Right renal cortex interstitium (tissue), 3 donors: ENCODE measurements around the gene DOCK11. TPM values are rescaled to one million over a fixed set of nuclear protein-coding genes. Genes with fewer than 3 reads are reported as not detected.

ENCODE experiments used
- DNase-seq, 3 donors: peaks; one replicate each; pipeline ENCODE4 v3.0.0-alpha.2; 2013; ENCODE audit warnings: low read depth in 3 of 3, low spot score in 2 of 3
- polyA plus RNA-seq, 3 donors: library from polyadenylated mRNA; unstranded; fragments of 120-200 nt; gene quantifications; one replicate each; pipeline ENCODE4 v1.2.1, GENCODE V29; 2013; ENCODE audit not compliant: insufficient read length in 3 of 3

Gene DOCK11
- polyA plus RNA-seq, 3 donors = 19.9 to 24.6 (median 20.9) TPM

- no peak for DNase-seq
Observed at GRCh38 chrX:118526149-118526548, 30.5 kb downstream of the DOCK11 start.

GRCh38 chrX:118528071-118528737, 32.6 kb downstream of the DOCK11 start:
- no peak for DNase-seq

- no peak for DNase-seq
Observed at GRCh38 chrX:118530219-118530911, 34.8 kb downstream of the DOCK11 start.

GRCh38 chrX:118534716-118535493, 39.3 kb downstream of the DOCK11 start:
- DNase-seq = no peak

- no peak for DNase-seq
Observed at GRCh38 chrX:118536204-118536603, 40.6 kb downstream of the DOCK11 start.

GRCh38 chrX:118536687-118537461, 41.3 kb downstream of the DOCK11 start:
- peak in 1 of 3 donors; percentile 27 for DNase-seq

GRCh38 chrX:118538386-118538785, 42.8 kb downstream of the DOCK11 start:
- no peak for DNase-seq

- DNase-seq = no peak
Observed at GRCh38 chrX:118540342-118540741, 44.7 kb downstream of the DOCK11 start.

- no peak for DNase-seq
Observed at GRCh38 chrX:118541482-118541881, 45.9 kb downstream of the DOCK11 start.

GRCh38 chrX:118545510-118545909, 49.9 kb downstream of the DOCK11 start:
- DNase-seq = no peak

- DNase-seq = no peak
Observed at GRCh38 chrX:118548841-118549240, 53.2 kb downstream of the DOCK11 start.

GRCh38 chrX:118550792-118551191, 55.2 kb downstream of the DOCK11 start:
- DNase-seq = no peak

- no peak for DNase-seq
Observed at GRCh38 chrX:118551426-118551825, 55.8 kb downstream of the DOCK11 start.

- no peak for DNase-seq
Observed at GRCh38 chrX:118552121-118552900, 56.7 kb downstream of the DOCK11 start.

GRCh38 chrX:118553042-118553710, 57.6 kb downstream of the DOCK11 start:
- DNase-seq = no peak

GRCh38 chrX:118554511-118554910, 58.9 kb downstream of the DOCK11 start:
- DNase-seq = no peak

- no peak for DNase-seq
Observed at GRCh38 chrX:118558926-118559325, 63.3 kb downstream of the DOCK11 start.

GRCh38 chrX:118560489-118560888, 64.9 kb downstream of the DOCK11 start:
- DNase-seq = no peak

GRCh38 chrX:118562582-118563164, 67.1 kb downstream of the DOCK11 start:
- no peak for DNase-seq
